M059J (cell line): ENCODE measurements around the gene ATAD3B. TPM values are rescaled to one million over a fixed set of nuclear protein-coding genes. Genes with fewer than 3 reads are reported as not detected.
"Not testable (repeated sequence)": the region's sequence is repeated elsewhere in the genome, so short reads cannot be mapped to it uniquely, and the experiment has no call there.

Source experiments
- DNase-seq: peaks from one replicate; pipeline ENCODE4 v3.0.0-alpha.2; 2012; ENCODE audit warnings: low read depth
- total RNA-seq: library from RNA; depleted of rRNA; stranded (reverse); fragments of >200 nt; shearing (Covaris generic); gene quantifications from 2 replicates; pipeline ENCODE4 v1.2.3, GENCODE V29; 2014

ATAD3B gene
- total RNA-seq, 1 experiment from 2014 or later, result 7.7 TPM

DNA sequence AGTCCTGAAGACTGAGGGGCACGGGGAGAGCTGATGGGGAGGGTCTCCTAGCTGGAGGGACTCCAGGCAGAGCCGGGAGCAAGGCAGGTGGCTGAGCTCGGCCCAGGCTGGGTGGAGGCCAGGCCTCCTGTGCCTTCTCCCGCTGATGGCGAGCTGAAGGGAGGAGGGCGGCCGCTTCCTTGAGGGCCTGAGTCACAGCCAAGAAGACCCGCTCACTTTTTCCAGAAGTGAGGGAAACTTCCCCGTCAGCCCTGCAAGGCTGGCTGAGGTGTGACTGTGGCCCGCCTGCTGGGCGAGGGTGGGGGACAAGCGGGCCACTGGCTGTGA is 37.8 kb upstream of the ATAD3B start:
- DNase-seq, result peak; percentile 61

DNA sequence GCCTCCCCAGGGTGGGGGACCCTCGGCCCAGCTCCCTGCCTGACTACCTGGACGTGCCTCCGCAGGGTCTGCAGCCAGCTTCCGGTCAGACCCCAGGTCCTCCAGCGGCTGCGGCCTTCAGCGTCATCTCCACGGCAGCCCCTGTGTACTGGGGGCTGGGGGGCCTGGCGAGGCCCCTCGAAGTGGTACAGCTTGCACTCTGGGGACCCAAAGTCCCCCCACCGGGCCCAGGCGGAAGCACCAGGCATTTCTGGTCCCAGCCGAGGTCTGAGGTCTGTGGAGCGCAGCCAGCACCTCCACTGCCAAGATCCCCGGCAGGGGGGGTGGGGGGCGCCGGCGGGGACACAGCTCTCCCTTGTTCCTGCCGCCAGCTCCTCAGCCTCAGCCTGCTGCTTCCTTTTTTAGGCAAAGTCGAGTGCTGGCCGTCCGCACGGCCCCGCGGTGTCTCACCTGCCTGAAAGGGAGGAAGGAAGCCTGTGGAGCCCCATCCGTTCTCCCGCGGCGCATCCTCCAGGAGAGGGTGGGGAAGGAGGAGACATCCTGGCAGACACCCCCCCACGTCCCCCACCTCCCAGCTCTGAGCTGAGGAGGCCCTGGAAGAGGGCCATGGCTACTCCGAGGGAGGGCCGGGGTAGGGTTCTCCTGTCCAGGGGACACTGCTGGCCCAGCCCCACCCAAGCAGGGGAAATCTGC is 37.3 kb upstream of the ATAD3B start:
- no peak for DNase-seq

DNA sequence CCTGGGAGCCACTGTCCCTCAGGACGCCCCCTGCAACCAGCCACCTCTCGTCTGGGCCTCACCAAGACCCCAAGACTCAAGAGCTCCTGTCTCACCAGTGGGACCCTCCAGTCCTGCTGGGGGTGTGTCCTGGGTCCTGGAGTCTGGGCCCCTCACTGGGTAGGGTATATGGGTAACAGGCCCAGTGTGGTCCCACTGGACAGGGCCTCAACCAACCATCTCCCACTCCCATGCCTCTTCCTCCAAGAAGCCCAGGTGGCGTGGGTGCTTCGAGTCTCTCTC is 36.8 kb upstream of the ATAD3B start:
- no peak for DNase-seq

DNA sequence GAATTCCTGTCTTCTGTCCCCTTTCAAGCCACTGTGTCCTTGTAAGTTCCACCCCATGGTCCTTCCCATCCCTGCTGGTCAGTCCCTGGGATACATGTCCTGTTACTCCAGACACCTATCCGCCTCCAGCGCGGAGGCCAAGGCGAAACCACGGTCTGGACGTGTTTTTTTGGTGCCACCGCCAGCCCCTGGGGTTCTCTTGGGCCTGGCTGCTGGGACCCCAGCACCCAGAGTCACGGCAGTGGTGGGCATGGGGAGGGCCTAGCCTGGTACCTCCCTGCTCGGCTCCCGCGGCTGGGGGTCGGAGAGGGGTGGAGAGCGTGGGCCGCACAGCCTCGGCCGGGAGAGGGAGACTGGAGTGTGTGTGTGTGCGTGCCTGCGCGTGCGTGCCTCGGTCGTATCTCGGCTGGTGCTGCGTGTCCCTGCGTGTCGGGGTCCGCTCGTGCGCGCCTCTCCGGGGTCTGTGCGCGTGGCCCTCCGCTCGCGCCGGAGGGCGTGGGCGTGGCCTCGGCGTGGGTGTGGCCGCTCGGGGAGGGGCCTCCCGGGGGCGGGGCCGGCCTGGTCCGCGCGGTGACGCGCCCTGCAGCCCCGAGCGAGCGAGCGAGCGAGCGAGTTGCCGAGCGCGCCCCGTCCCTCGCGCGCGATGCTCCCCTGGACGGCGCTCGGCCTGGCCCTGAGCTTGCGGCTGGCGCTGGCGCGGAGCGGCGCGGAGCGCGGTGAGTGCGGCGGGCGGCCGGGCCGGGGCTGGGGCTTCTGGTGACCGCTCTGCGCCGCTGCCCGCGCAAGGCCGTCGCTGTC is 36.3 kb upstream of the ATAD3B start, which contains the start of gene VWA1:
TSS of gene VWA1 (plus strand) at position 585 of the 798 bp plus-strand sequence. CDS start at position 644, 59 bp downstream.
- DNase-seq, result no peak

DNA sequence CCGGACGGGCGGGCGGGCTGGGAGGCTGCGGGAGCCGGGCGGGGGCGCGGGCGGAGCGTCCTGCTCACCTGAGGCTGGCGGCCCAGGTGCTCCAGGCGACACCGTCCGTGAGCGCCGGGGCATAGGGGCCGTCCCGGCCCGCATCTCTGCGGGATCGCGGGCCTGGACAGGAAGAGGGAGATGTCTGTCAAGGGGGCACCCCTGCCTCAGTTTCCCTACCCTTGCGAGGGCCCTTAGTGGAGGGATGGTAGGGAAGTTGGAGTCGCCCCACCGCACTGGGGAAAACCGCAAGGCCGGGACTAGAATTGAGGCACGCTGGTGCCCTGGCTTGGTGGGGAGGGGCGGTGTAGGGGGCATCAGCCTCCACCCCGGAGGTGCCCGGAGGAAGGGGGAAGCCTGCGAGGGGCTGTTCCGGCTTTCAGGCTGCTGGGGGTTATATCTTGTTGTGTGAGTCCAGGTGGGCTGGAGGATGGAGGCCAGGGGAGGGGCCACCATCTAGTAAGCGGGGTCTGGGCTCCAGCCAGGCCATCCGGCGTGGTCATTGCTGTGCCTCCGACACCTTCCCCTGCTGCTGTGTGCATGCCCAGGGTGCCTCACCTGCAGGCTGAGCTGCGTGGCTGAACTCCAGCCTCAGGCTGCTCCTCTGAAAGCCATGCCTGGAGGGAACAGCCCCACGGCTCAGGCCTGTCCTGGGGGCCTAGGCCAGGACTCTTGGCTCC is 35.5 kb upstream of the ATAD3B start:
- DNase-seq, result no peak

DNA sequence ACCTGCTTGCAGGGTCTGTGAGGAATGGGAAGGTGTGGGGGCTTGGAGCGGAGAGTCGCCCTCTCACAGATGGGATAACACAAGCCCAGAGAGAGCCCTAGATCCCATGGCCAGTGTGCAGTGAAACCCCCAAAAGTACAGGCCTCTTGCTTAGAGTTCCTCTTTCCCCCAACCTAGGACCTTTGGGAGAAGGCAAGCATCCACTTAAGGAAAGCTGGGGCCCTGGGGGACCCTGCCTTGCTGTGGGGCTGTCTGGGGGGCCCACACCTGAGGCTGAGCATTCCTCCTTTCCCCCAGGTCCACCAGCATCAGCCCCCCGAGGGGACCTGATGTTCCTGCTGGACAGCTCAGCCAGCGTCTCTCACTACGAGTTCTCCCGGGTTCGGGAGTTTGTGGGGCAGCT is 34.9 kb upstream of the ATAD3B start:
- DNase-seq, result no peak

DNA sequence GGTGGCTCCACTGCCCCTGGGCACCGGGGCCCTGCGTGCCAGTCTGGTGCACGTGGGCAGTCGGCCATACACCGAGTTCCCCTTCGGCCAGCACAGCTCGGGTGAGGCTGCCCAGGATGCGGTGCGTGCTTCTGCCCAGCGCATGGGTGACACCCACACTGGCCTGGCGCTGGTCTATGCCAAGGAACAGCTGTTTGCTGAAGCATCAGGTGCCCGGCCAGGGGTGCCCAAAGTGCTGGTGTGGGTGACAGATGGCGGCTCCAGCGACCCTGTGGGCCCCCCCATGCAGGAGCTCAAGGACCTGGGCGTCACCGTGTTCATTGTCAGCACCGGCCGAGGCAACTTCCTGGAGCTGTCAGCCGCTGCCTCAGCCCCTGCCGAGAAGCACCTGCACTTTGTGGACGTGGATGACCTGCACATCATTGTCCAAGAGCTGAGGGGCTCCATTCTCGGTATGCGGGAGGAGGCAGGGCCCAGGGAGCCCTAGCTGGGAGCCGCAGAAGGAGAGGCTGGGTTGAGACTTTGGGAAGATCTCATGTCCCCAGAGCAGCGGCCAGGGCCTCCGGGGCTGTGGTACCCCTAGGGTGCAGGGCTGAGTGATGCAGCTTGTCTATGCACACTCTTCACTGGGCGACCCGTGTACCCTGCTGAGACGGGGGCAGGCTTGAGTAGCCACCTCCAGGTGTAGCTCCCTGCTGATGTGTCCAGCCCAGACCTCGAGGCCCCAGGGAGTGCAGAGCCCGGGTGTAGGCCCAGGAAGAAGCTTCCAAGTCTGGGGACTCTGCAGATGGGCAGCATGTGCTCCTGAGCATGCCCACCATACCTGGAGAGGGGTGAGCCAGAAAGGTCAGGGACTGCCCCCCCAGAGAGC is 34.3 kb upstream of the ATAD3B start:
- DNase-seq, result no peak

DNA sequence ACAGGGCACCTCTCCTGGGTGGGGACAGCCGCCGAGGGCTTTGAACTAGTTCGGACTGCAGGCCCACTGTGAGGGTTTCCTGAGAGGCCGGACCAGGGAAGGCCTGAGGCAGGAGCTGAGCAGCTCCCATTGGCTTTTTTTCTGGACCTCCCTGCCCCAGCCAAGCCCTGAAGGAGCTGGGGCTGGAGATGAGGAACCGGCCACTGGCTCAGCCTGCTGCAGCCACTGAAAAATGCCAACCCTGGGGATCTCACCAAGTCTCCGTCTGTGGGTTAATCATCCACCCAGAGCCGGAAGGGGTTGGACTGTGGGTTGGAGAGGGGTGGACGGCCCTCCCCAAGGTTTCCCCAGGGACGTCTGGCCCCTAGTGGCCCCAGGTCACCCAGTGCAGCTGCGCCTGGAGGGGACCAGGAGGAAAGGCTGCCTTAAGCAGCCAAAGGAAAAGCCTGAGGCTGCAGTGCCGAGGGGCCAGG is 33.6 kb upstream of the ATAD3B start:
- peak; percentile 57 for DNase-seq

DNA sequence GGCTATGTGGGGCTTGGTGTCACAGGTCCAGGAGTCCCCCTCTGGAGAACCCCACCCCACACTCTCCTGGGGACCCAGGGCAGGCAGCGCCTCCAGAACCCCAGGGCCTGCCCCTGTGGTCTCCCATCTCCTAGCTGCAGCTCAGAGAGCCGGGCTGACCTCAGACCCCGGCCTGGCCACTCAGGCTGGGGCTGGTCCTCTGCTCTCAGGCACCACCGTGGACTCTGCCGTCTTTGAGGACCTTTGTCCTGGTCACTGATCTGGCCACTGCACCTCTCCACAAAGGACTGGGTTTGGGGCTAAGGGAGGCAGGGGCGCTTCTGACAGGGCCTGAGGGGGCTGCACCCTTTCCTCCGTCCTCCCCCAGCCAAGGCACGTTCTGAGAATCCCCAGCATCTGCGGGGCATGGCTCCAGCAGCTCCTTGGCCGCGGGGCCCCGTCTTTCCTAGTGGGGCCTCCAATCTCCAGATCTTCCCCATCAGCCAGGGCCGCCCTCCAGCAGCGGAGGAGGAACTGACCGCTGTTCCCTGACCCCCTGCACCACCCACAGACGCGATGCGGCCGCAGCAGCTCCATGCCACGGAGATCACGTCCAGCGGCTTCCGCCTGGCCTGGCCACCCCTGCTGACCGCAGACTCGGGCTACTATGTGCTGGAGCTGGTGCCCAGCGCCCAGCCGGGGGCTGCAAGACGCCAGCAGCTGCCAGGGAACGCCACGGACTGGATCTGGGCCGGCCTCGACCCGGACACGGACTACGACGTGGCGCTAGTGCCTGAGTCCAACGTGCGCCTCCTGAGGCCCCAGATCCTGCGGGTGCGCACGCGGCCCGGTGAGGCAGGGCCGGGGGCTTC is 32.8 kb upstream of the ATAD3B start:
- no peak for DNase-seq

DNA sequence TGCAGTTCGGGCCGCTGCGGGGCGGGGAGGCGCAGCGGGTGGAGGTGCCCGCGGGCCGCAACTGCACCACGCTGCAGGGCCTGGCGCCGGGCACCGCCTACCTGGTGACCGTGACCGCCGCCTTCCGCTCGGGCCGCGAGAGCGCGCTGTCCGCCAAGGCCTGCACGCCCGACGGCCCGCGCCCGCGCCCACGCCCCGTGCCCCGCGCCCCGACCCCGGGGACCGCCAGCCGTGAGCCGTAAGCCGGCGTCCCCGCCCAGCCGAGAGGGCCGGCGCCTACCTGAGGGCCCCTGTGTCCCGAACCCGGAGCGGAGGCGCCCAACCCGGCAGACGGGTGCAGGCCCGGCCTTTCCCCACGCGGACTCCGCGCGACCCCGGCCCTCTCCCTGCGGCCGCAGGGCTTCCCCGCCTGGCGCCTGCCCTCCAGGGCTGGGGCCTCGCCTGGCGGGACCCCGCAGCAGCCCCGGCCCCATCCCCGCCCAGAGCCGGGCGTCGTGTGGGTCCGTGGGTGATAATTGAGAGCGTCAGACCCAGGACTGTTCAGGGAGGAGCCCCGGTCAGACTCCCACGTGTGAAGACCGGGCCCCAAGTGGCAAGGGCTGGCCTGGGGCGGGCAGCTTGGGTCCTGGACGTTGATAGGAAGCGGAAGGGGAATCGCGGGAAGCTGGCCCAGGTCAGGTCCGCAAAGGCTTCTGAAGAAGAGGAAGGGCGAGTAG is 31.9 kb upstream of the ATAD3B start:
- DNase-seq, result no peak

DNA sequence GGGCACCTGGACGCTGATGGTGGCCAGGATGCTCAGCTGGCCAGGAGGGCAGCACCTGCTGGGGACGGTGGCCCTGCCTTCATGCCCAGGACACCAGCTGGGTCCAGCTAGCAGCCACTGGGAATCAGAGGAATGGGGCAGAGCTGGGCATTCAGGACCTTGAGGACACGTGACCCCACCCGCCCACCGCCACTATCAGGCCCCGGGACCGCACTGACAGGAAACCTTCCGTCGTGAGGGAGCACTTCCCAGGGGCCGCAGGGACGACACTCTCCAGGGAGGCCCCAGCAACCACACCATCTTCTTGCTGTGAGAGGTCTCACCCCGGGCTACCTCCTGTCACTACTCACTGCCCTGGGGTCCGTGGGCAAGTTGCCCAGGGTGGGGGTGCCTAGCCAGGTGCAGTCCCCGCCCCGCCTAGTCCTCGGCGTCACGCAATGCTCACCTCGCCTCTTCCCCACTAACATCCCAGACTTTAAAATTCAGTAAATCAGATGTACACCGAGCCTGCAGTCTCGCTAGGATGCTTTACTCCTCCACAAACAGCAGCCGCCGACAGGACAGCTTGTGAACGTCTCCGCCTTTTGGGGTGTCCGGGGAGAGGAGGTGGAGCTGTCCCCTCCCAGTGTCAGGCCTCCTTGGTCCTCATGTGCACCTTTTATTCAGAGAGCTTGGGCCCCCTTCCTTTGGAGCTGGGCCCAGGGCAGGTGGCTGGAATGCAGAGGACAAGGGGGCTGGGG is 31.1 kb upstream of the ATAD3B start:
- DNase-seq, result no peak

DNA sequence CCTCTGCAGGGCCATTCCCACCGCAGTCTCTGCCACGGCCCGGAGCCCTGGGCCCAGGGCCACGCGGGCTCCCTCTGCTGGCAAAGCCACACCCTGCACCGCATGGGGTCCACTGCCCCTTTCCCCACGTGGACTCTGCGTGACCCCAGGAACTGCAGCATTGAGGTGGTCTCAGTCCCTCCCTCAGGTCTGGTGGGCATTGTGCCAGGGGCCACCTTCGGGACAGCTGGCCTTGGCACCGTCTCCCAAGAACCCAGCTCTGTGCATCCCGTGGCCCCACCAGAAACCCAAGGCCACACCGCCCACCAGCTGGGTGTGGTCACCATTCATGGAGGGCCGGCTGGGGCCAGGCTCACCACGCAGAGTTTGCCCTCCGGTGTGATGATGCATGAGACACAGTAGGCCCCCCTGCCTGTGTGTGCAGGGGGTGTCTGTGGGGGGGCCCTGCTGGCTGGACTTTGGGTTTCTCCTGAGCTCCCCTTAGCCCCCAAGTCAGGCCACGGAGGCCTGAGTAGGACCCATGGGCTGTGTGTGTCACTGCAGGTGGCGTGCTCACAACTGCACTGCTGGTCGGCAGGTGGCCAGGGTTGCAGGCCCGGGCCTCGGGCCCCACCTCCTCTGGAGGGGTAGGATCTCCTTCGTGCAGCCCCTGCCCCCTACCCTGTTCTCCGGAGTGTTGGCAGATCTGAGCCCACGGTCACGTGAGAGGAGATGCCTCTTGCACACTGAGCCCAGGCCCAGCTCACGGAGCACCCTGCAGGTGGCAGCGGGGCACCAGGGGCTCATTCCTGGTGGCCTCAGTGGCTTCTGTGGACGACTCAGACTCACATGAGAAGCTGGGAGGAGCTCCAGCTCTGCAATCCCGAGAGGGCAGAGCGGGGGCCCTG is 30.3 kb upstream of the ATAD3B start:
- DNase-seq, result peak; percentile 37

DNA sequence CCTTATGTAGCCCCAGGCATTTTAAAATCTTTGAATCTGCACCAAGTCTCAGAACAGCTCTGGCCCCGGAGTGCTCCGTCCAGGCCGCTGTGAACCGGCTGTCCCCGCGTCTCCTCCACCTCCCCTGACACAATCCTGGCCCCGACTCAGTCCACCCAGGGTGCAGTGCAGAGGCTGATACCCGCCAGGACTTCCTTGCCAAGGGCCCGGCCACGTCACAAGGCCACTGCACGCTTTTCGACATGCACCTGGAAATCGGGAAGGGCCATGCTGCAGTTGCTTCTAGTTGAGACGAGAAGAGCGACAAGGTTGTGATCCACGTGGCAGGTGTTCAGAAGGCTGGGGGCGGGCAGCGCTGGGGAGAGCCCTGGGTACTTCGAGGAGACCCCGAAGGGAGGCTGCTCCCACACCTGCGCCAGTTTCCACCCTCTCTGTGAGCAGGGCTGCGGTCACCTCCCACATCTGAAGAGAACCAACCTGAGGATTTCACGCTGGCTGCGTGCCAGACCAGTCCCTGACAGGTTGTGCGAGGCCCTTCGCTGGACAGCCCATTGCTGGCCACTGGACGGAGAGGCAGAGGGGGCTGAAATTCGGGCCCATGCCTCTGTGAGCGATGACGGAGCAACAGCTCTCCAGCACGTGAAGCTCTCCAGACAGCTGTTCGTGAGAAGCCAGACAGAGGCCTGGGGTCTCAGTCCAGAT is 29.3 kb upstream of the ATAD3B start:
- DNase-seq, result no peak

DNA sequence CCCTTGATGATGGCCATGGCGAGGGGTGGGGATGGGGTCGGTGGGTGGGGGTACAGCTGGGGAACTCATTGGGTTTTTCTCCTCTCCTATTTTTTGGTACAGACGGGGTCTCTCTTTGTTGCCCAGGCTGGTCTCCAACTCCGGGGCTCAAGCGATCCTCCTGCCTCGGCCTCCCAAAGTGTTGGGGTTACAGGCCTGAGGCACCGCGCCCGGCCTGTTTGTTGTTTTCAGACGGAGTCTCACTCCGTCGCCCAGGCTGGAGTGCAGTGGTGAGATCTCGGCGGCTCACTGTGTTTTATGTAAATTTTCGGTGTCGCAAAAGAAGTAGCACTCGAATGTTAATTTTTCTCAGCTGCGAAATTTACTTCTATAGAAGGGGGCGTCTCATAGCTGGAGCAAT is 24.9 kb upstream of the ATAD3B start:
- DNase-seq, result not testable (repeated sequence)

DNA sequence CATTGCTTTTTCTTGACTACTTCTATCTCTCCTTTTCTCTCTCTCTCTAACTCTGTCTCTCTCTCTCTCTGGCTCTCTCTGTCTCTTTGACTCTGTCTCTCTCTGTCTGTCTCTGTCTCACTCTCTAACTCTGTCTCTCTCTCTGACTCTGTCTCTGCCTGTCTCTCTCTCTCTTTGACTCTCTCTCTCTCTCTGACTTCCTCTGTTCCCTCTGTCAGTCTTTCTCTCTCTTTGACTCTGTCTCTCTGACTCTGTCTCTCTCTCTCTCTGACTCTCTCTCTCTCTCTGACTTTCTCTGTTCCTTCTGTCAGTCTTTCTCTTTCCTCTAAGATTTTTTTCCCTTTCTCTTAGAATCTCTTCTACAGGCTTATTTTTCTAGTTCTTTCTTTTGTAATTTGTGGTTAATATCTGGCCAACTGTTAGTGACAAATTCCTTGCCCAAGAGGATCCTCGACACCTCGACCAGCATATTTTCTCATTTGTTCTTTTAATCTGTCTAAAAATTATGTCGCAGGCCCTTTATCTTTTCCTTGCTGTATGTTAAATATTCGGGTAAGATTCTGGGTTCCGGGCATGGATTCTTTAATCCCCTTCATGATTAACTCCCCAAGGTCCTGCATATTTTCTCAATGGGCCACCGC is 22.3 kb upstream of the ATAD3B start, which contains the start of gene ATAD3C:
TSS of gene ATAD3C (plus strand) at position 591 of the 641 bp plus-strand sequence. CDS start 995 bp downstream, outside the sequence.
- DNase-seq, result no peak

DNA sequence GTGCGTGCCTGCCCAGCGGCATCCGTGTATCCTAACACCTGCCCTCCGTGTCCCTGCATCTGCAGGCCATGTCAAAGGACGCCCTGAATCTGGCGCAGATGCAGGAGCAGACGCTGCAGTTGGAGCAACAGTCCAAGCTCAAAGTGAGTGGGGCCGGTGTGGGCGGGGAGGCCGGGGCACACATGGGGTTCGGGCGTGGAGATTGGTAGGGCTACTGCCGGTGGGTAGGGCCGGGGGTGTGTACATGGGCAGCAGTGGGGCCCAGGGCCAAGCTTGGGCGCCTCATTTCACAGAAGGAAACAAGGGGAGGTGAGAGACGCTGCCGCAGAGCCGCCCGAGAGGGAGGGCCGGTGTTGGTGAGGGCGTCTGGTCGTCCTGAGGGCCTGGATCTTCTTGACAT is 20.9 kb upstream of the ATAD3B start:
- not testable (repeated sequence) for DNase-seq

DNA sequence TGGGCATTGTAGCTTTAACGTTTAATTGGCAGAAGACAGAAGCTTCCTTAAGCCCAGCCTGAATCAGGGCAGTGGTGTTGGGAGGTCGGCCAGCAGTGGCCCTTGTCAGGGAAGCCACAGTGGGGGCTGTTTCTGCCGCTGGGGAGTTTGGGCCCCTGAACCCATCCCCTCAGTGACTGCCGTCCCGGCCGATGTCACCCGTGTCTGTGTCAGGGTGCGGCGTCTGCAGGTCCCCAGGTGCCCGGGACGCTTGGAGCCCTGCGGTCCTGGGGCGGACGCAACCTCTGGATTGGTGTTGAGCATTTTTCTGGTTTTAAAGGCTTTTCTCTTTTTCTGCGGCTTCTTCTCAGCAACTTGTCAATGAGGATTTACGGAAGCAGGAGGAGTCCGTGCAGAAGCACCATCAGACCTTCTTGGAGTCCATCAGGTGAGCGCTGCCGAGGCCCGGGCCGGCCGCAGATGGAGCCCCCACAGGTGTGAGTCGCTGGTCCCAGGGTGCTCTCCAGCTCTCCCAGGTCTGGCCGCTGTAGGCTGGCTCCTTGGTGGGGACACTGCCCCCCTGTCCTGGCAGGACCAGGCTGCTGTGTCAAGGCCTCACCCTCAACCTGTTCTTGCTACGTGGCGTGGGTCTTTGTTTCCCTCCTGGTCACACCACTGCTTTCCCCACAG is 19.7 kb upstream of the ATAD3B start:
- no peak for DNase-seq
